SH-SY5Y (cell line): ENCODE data around the gene SNX17.

Experiments used
- GATA2 ChIP-seq: IDR thresholded peaks from 2 replicates; pipeline ENCODE4 v1.6.1; 2011; ENCODE audit warnings: mild to moderate bottlenecking, low read depth, low read length
- GATA3 ChIP-seq: IDR thresholded peaks from 2 replicates; pipeline ENCODE4 v1.6.1; 2011; ENCODE audit warnings: low read depth, mild to moderate bottlenecking, low read length, moderate library complexity

- TF ChIP-seq GATA3 (no peak), GATA2 (no peak)
These were observed 37.5 kb downstream of the SNX17 start for GRCh38 chr2:27407798-27408491.
